OCI-LY7 (cell line): ENCODE data around the gene IL36B. TPM values are rescaled to one million over a fixed set of nuclear protein-coding genes. Genes with fewer than 3 reads are reported as not detected.
A peak's percentile ranks its signal among the peaks of the same experiment; 100 is the strongest.

Experiments
- BruUV-seq: library from RNA; stranded (reverse); fragments of 400-500 nt; replicated peaks from 2 replicates; lab custom pipeline; 2021; lab: Mats Ljungman, UMichigan
- CTCF ChIA-PET: fragments of 300-600 bp; sonication (Branson Sonifier 250); formaldehyde crosslinking; loops from one replicate; lab custom pipeline; 2022; ENCODE audit warnings: antibody characterized with exemption; ENCODE audit not compliant: unreplicated experiment; lab: Charles Lee
- POLR2A ChIA-PET: fragments of 300-600 bp; sonication (Branson Sonifier 250); formaldehyde crosslinking; loops from one replicate; lab custom pipeline; 2022; ENCODE audit warnings: antibody characterized with exemption; lab: Charles Lee
- DNase-seq: peaks from one replicate; pipeline ENCODE4 v3.0.0-alpha.2; 2015; ENCODE audit warnings: low spot score
- H2AFZ ChIP-seq: fragments of 200-600 bp; sonication (generic), shearing (Covaris generic); 2 replicates; pipeline ENCODE4 v1.6.1; 2014; ENCODE audit warnings: mild to moderate bottlenecking, antibody characterized with exemption, low read length, moderate library complexity
- H3K27ac ChIP-seq: fragments of 200-600 bp; sonication (generic); 2 replicates; pipeline ENCODE4 v1.5.1; 2014; ENCODE audit warnings: mixed run types, low read depth, mild to moderate bottlenecking, moderate library complexity, low read length, inconsistent platforms; ENCODE audit not compliant: poor library complexity, severe bottlenecking
- H3K36me3 ChIP-seq: fragments of 200-600 bp; sonication (generic); 2 replicates; pipeline ENCODE4 v1.6.1; 2014; ENCODE audit warnings: mild to moderate bottlenecking, antibody characterized with exemption, low read length, moderate library complexity, mixed read lengths; ENCODE audit not compliant: insufficient read depth
- H3K4me1 ChIP-seq: fragments of 200-600 bp; sonication (generic); 2 replicates; pipeline ENCODE4 v1.5.1; 2014; ENCODE audit warnings: mild to moderate bottlenecking, low read length; ENCODE audit not compliant: insufficient read depth, poor library complexity, severe bottlenecking
- H3K4me2 ChIP-seq: fragments of 200-600 bp; sonication (generic); 2 replicates; pipeline ENCODE4 v1.6.1; 2014; ENCODE audit warnings: mild to moderate bottlenecking, low read length
- H3K4me3 ChIP-seq: fragments of 200-600 bp; sonication (generic); 2 replicates; pipeline ENCODE4 v1.5.1; 2014; ENCODE audit warnings: mild to moderate bottlenecking, low read depth, low read length; ENCODE audit not compliant: poor library complexity, severe bottlenecking
- H3K79me2 ChIP-seq: fragments of 200-600 bp; sonication (generic); 2 replicates; pipeline ENCODE4 v1.6.1; 2016; ENCODE audit warnings: low read depth, mild to moderate bottlenecking, low read length, moderate library complexity, mixed read lengths; ENCODE audit not compliant: insufficient read depth
- H3K9me2 ChIP-seq: fragments of 200-600 bp; sonication (generic); 2 replicates; pipeline ENCODE4 v1.6.1; 2016; ENCODE audit warnings: mild to moderate bottlenecking, low read length, mixed read lengths; ENCODE audit not compliant: insufficient read depth
- H3K9me3 ChIP-seq: fragments of 200-600 bp; sonication (generic); 2 replicates; pipeline ENCODE4 v1.6.1; 2014; ENCODE audit warnings: mild to moderate bottlenecking, mixed run types, low read length, mixed read lengths
- H4K20me1 ChIP-seq: fragments of 200-600 bp; sonication (generic); 2 replicates; pipeline ENCODE4 v1.6.1; 2014; ENCODE audit warnings: mild to moderate bottlenecking, antibody characterized with exemption, low read length, moderate library complexity, mixed read lengths; ENCODE audit not compliant: insufficient read depth
- CTCF ChIP-seq: fragments of 200-600 bp; sonication (generic); conservative IDR thresholded peaks from 2 replicates; pipeline ENCODE4 v1.5.1; 2014; ENCODE audit warnings: mild to moderate bottlenecking, antibody characterized with exemption, low read length, moderate library complexity, mixed read lengths
- EZH2phosphoT487 ChIP-seq: fragments of 200-600 bp; sonication (generic); IDR thresholded peaks from 2 replicates; pipeline ENCODE4 v1.6.1; 2018; ENCODE audit warnings: low read depth, borderline replicate concordance, mild to moderate bottlenecking, mixed run types, antibody characterized with exemption, low read length, moderate library complexity, mixed read lengths
- intact Hi-C: fragments of 100-400 bp; cut with micrococcal nuclease; formaldehyde crosslinking; loops from one replicate; pipeline ENCODE4 v1.10.0; 2022; ENCODE audit not compliant: unreplicated experiment
- total RNA-seq, 2 experiments: library from RNA; depleted of rRNA in 1 of 2; stranded (reverse); fragments of >200 nt in 1 of 2; shearing (Covaris generic) in 1 of 2; gene quantifications; 2 replicates each; pipeline ENCODE4 v1.2.3, GENCODE V29; 2014 to 2022

The IL36B gene
- total RNA-seq, 2 experiments from 2014 or later = not detected

- Histone ChIP-seq H3K4me1 (no peaks in the 10 kb centered on the region), H3K4me3 (no peak overlapping the region), H3K4me2 (no peak overlapping the region), H3K9me2 (no peaks in the 10 kb centered on the region), H4K20me1 (no peaks in the 10 kb centered on the region), H2AFZ (no peak overlapping the region), H3K27ac (no peak overlapping the region), H3K9me3 (no peaks in the 10 kb centered on the region), H3K36me3 (no peaks in the 10 kb centered on the region), H3K79me2 (no peaks in the 10 kb centered on the region)
- ChIA-PET CTCF (no interaction called here), POLR2A (no interaction called here)
- no peak for DNase-seq
- intact Hi-C loops = no loop called here
- TF ChIP-seq EZH2phosphoT487 (no peak), CTCF (no peak)
- no TSS peak for BruUV-seq
These were observed 29.0 kb upstream of the IL36B start for GRCh38 chr2:113081488-113082210.

GRCh38 chr2:113080134-113080533 is 27.5 kb upstream of the IL36B start:
- Histone ChIP-seq H3K9me2 (no peaks in the 10 kb centered on the region), H3K9me3 (no peaks in the 10 kb centered on the region), H3K4me2 (no peak overlapping the region), H3K79me2 (no peaks in the 10 kb centered on the region), H3K27ac (no peak overlapping the region), H3K4me1 (no peaks in the 10 kb centered on the region), H2AFZ (no peak overlapping the region), H3K4me3 (no peak overlapping the region), H4K20me1 (no peaks in the 10 kb centered on the region), H3K36me3 (no peaks in the 10 kb centered on the region)
- DNase-seq = peak; percentile 26
- TF ChIP-seq CTCF (peak; percentile 85), EZH2phosphoT487 (no peak)
- ChIA-PET POLR2A (interaction anchor here (0.6 to 1.0 kb wide), 2 partner anchors 18 to 1171 kb away, joined by 3 read pairs; no protein-coding TSS in a partner anchor), CTCF (interaction anchor here (1.0 kb wide), 1 partner anchor 58 kb away, joined by 5 read pairs; no protein-coding TSS in a partner anchor)
- BruUV-seq = no TSS peak
- intact Hi-C loops = no loop called here

- H4K20me1 ChIP-seq = no peaks in the 10 kb centered on the region
- TF ChIP-seq CTCF (no peak), EZH2phosphoT487 (no peak)
- BruUV-seq = no TSS peak
- H3K4me1 ChIP-seq = no peaks in the 10 kb centered on the region
- intact Hi-C loops = no loop called here
- no peak overlapping the region for H3K4me3 ChIP-seq
- no peaks in the 10 kb centered on the region for H3K79me2 ChIP-seq
- H3K27ac ChIP-seq = no peak overlapping the region
- H3K9me3 ChIP-seq = no peaks in the 10 kb centered on the region
- no peak for DNase-seq
- H3K9me2 ChIP-seq = no peaks in the 10 kb centered on the region
- no peak overlapping the region for H2AFZ ChIP-seq
- H3K36me3 ChIP-seq = no peaks in the 10 kb centered on the region
- POLR2A ChIA-PET = interaction anchor here (0.6 kb wide), 1 partner anchor 147 kb away, joined by 5 read pairs; no protein-coding TSS in a partner anchor
- CTCF ChIA-PET = no interaction called here
- no peak overlapping the region for H3K4me2 ChIP-seq
These were observed 26.5 kb upstream of the IL36B start for GRCh38 chr2:113079131-113079530.
